ENCODE data around the gene COBL.

COBL gene

GRCh38 chr7:51128545-51129435 is 187.8 kb downstream of the COBL start:
- peak overlapping the region; percentile 29; the same call in 1 of the 2 replicates for H3K27ac ChIP-seq
- TF ChIP-seq CTCF (conservative IDR thresholded peaks at IDR 0.05) = no peak

GRCh38 chr7:51127618-51127904 is 189.0 kb downstream of the COBL start:
- TF ChIP-seq CTCF (conservative IDR thresholded peaks at IDR 0.05) = no peak
- no peak overlapping the region for H3K27ac ChIP-seq

- H3K27ac ChIP-seq = no peak overlapping the region
- TF ChIP-seq CTCF (conservative IDR thresholded peaks at IDR 0.05) = no peak
These were observed 189.6 kb downstream of the COBL start for GRCh38 chr7:51126813-51127617.

GRCh38 chr7:51126324-51126723 is 190.3 kb downstream of the COBL start:
- no peak for TF ChIP-seq CTCF (conservative IDR thresholded peaks at IDR 0.05)
- H3K27ac ChIP-seq = no peak overlapping the region

- no peak overlapping the region for H3K27ac ChIP-seq
These were observed 192.3 kb downstream of the COBL start for GRCh38 chr7:51124321-51124720.

GRCh38 chr7:51123322-51124019 is 193.1 kb downstream of the COBL start:
- no peak for TF ChIP-seq CTCF (conservative IDR thresholded peaks at IDR 0.05)
- peak overlapping the region; percentile 82; the same call in 1 of the 2 replicates for H3K27ac ChIP-seq

More at GRCh38 chr7:51124321-51124720, 192.3 kb downstream of the COBL start:
- no peak for TF ChIP-seq CTCF (conservative IDR thresholded peaks at IDR 0.05)

GRCh38 chr7:51121931-51122425 is 194.6 kb downstream of the COBL start:
- H3K27ac ChIP-seq = peak overlapping the region; percentile 82
- no peak for TF ChIP-seq CTCF (conservative IDR thresholded peaks at IDR 0.05)

Measured in VCaP (cell line).